Suprapubic skin (tissue), 4 donors: ENCODE measurements around the gene C16orf78. TPM values are rescaled to one million over a fixed set of nuclear protein-coding genes. Genes with fewer than 3 reads are reported as not detected.

ENCODE experiments used
- DNase-seq, 2 donors: peaks; one replicate each; pipeline ENCODE4 v3.0.0-alpha.2; 2019; ENCODE audit warnings: low spot score in 2 of 2
- H3K27ac ChIP-seq: fragments of 200-600 bp; sonication (generic); one replicate; pipeline ENCODE4 v1.5.1; 2019
- H3K27me3 ChIP-seq: fragments of 200-600 bp; sonication (generic); one replicate; pipeline ENCODE4 v1.5.1; 2019
- H3K36me3 ChIP-seq: fragments of 200-600 bp; sonication (generic); one replicate; pipeline ENCODE4 v1.5.1; 2019
- H3K4me1 ChIP-seq: fragments of 200-600 bp; sonication (generic); one replicate; pipeline ENCODE4 v1.5.1; 2019
- H3K4me3 ChIP-seq: fragments of 200-600 bp; sonication (generic); one replicate; pipeline ENCODE4 v1.5.1; 2019; ENCODE audit warnings: mild to moderate bottlenecking
- H3K9me3 ChIP-seq: fragments of 200-600 bp; sonication (generic); one replicate; pipeline ENCODE4 v1.5.1; 2019
- CTCF ChIP-seq, 2 donors: fragments of 200-600 bp in 1 of 2; fragments of 450-650 bp in 1 of 2; sonication (generic) in 1 of 2; IDR thresholded peaks; one replicate each; pipeline ENCODE4 v1.5.1; 2016 to 2019; ENCODE audit warnings: antibody characterized with exemption in 2 of 2, mild to moderate bottlenecking in 1 of 2, moderate library complexity in 1 of 2
- EP300 ChIP-seq: sonication (generic); formaldehyde crosslinking; IDR thresholded peaks from one replicate; pipeline ENCODE4 v1.6.1; 2017; ENCODE audit warnings: antibody characterized with exemption
- POLR2A ChIP-seq, 2 donors: fragments of 450-650 bp; IDR thresholded peaks; one replicate each; pipeline ENCODE4 v1.6.1; 2017; ENCODE audit warnings: antibody characterized with exemption in 2 of 2, mild to moderate bottlenecking in 2 of 2, moderate library complexity in 2 of 2
- POLR2AphosphoS5 ChIP-seq, 3 donors: sonication (generic); formaldehyde crosslinking; IDR thresholded peaks; one replicate each; pipeline ENCODE4 v1.6.1; 2017; ENCODE audit warnings: antibody characterized with exemption in 3 of 3
- WGBS: methylation state at CpG from one replicate; pipeline ENCODE4 v1.1.5; 2018; 5-methylcytosine and 5-hydroxymethylcytosine counted together
- total RNA-seq, 4 donors: library from RNA; depleted of rRNA; stranded (reverse); fragments of >200 nt; gene quantifications; one replicate each; pipeline ENCODE4 v1.1.0, GENCODE V29; 2016

C16orf78 gene
- total RNA-seq, 4 donors from 2014 or later: not detected

GRCh38 chr16:49377196-49377755 is 3.7 kb downstream of the C16orf78 start:
- no peak overlapping the region for H3K4me3 ChIP-seq
- no peaks in the 10 kb centered on the region for H3K4me1 ChIP-seq
- 89% methylated on average over 7 of the region's 7 CpGs for WGBS
- no peaks in the 10 kb centered on the region for H3K9me3 ChIP-seq
- no peak for DNase-seq
- H3K36me3 ChIP-seq: no peaks in the 10 kb centered on the region
- no peak overlapping the region for H3K27ac ChIP-seq
- peaks cover 8% of the 10 kb centered on the region for H3K27me3 ChIP-seq
- TF ChIP-seq POLR2AphosphoS5 (IDR thresholded peaks at IDR 0.05): no peak
- no peak for TF ChIP-seq POLR2A (IDR thresholded peaks at IDR 0.05)
- TF ChIP-seq CTCF (IDR thresholded peaks at IDR 0.05): no peak
- no peak for TF ChIP-seq EP300

- no peak for TF ChIP-seq CTCF (IDR thresholded peaks at IDR 0.05)
- Histone ChIP-seq H3K4me1 (no peaks in the 10 kb centered on the region), H3K27ac (no peak overlapping the region), H3K27me3 (peaks cover 8% of the 10 kb centered on the region), H3K36me3 (no peaks in the 10 kb centered on the region), H3K9me3 (no peaks in the 10 kb centered on the region), H3K4me3 (no peak overlapping the region)
- DNase-seq: no peak
- 77% methylated on average over 9 of the region's 11 CpGs for WGBS
Measured at GRCh38 chr16:49378238-49378637, 4.6 kb downstream of the C16orf78 start.

DNA sequence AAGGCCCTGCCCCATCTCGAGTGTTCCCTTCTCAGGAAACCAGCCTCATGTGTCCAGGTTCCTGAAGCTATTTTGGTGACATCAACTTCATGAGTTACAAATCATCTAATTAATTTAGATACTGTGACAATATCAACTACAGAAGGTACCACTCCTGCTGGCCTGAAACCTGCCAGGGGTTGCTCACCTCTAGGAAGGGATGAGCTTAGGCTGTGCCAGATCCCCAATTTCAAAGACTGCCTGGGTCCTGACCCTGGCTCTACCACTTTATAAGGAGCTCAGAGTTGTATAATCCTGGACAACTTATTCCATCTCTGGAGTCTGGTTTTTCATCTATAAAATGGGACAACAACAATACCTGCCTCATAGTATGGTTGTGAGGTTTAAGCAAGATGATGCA is 5.2 kb downstream of the C16orf78 start:
- Histone ChIP-seq H3K4me1 (no peaks in the 10 kb centered on the region), H3K36me3 (no peaks in the 10 kb centered on the region), H3K9me3 (no peaks in the 10 kb centered on the region), H3K4me3 (no peak overlapping the region), H3K27ac (no peak overlapping the region), H3K27me3 (peaks cover 8% of the 10 kb centered on the region)
- no peak for TF ChIP-seq EP300
- no peak for TF ChIP-seq CTCF (IDR thresholded peaks at IDR 0.05)
- no peak for TF ChIP-seq POLR2A (IDR thresholded peaks at IDR 0.05)
- no peak for TF ChIP-seq POLR2AphosphoS5 (IDR thresholded peaks at IDR 0.05)
- 67% methylated on average over 1 of the region's 1 CpG for WGBS
- no peak for DNase-seq

GRCh38 chr16:49382916-49383315 is 9.3 kb downstream of the C16orf78 start:
- Histone ChIP-seq H3K9me3 (no peaks in the 10 kb centered on the region), H3K27me3 (peaks cover 4% of the 10 kb centered on the region), H3K4me1 (no peaks in the 10 kb centered on the region), H3K4me3 (no peak overlapping the region), H3K36me3 (no peaks in the 10 kb centered on the region), H3K27ac (no peak overlapping the region)
- no peak for DNase-seq
- TF ChIP-seq CTCF (IDR thresholded peaks at IDR 0.05) (no peak), EP300 (no peak), POLR2AphosphoS5 (IDR thresholded peaks at IDR 0.05) (no peak), POLR2A (IDR thresholded peaks at IDR 0.05) (no peak)
- WGBS: 30% methylated on average over 1 of the region's 1 CpG

DNA sequence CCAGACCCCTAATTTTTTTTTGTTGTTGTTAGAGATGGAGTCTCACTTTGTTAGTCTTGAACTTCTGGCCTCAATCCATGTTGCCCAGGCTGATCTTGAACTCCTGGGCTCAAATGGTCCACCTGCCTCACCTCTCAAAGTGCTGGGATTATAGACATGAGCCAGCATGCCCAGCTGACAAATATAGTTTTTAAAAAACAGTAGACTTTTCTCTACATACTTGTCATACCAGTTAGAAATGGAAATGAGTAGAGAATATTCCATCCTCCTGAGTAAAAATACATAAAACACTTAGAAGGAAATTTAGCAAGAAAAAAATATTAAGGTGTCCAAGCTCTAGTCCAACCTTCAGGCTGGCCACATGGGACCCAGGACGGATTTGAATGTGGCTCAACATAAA is 21.4 kb downstream of the C16orf78 start:
- Histone ChIP-seq H3K4me1 (no peaks in the 10 kb centered on the region), H3K4me3 (no peak overlapping the region), H3K9me3 (no peaks in the 10 kb centered on the region), H3K27me3 (peaks cover 10% of the 10 kb centered on the region), H3K36me3 (no peaks in the 10 kb centered on the region), H3K27ac (no peak overlapping the region)
- DNase-seq: peak in 1 of 2 donors; percentile 18
- WGBS: 47% methylated on average over 1 of the region's 1 CpG
- TF ChIP-seq POLR2AphosphoS5 (IDR thresholded peaks at IDR 0.05) (no peak), CTCF (IDR thresholded peaks at IDR 0.05) (no peak), POLR2A (IDR thresholded peaks at IDR 0.05) (no peak), EP300 (no peak)
